PC-3 (cell line): ENCODE results near the gene DCUN1D4. TPM values are rescaled to one million over a fixed set of nuclear protein-coding genes. Genes with fewer than 3 reads are reported as not detected.

Source experiments
- ATAC-seq: fragments of 200-7000 bp; cut with Tn5 transposase; 2 replicates; pipeline ENCODE4 v1.9.1; 2020; ENCODE audit warnings: mild to moderate bottlenecking, moderate library complexity
- BruUV-seq: library from RNA; stranded (reverse); fragments of 400-500 nt; replicated peaks from 2 replicates; lab custom pipeline; 2021; lab: Mats Ljungman, UMichigan
- CTCF ChIA-PET: fragments of 300-600 bp; sonication (Branson Sonifier 250); formaldehyde crosslinking; loops from one replicate; lab custom pipeline; 2022; ENCODE audit warnings: antibody characterized with exemption; lab: Charles Lee
- POLR2A ChIA-PET: fragments of 300-600 bp; sonication (Branson Sonifier 250); formaldehyde crosslinking; loops from one replicate; lab custom pipeline; 2022; ENCODE audit warnings: antibody characterized with exemption; ENCODE audit not compliant: unreplicated experiment; lab: Charles Lee
- DNase-seq: peaks from one replicate; pipeline ENCODE4 v3.0.0-alpha.2; 2015
- H2AFZ ChIP-seq: fragments of 300-600 bp; sonication (generic); 2 replicates; pipeline ENCODE4 v1.6.0; 2016; ENCODE audit warnings: antibody characterized with exemption, low read length
- H3F3A ChIP-seq: fragments of 300-600 bp; sonication (generic); one replicate; pipeline ENCODE4 v1.6.0; 2017; ENCODE audit warnings: antibody characterized with exemption, low read length, control low read depth, mild to moderate bottlenecking; ENCODE audit not compliant: unreplicated experiment
- H3K27ac ChIP-seq: fragments of 300-600 bp; sonication (generic); 2 replicates; pipeline ENCODE4 v1.5.1; 2016; ENCODE audit warnings: mild to moderate bottlenecking, low read length
- H3K27me3 ChIP-seq: fragments of 300-600 bp; sonication (generic); 2 replicates; pipeline ENCODE4 v1.6.1; 2016; ENCODE audit warnings: low read length, mixed read lengths
- H3K36me3 ChIP-seq: fragments of 300-600 bp; sonication (generic); 2 replicates; pipeline ENCODE4 v1.6.1; 2016; ENCODE audit warnings: low read depth, mixed run types, low read length, mixed read lengths
- H3K4me1 ChIP-seq: fragments of 300-600 bp; sonication (generic); 2 replicates; pipeline ENCODE4 v1.5.1; 2016; ENCODE audit warnings: low read length; ENCODE audit not compliant: insufficient read depth
- H3K4me2 ChIP-seq: fragments of 300-600 bp; sonication (generic); 2 replicates; pipeline ENCODE4 v1.6.0; 2016; ENCODE audit warnings: low read length
- H3K4me3 ChIP-seq: fragments of 300-600 bp; sonication (generic); 2 replicates; pipeline ENCODE4 v1.5.1; 2016; ENCODE audit warnings: mild to moderate bottlenecking, low read length, mixed read lengths
- H3K79me2 ChIP-seq: fragments of 300-600 bp; sonication (generic); 2 replicates; pipeline ENCODE4 v1.6.1; 2017; ENCODE audit warnings: low read length, mixed read lengths
- H3K9ac ChIP-seq: fragments of 300-600 bp; sonication (generic); 2 replicates; pipeline ENCODE4 v1.6.0; 2016; ENCODE audit warnings: mild to moderate bottlenecking, low read length
- H3K9me2 ChIP-seq: fragments of 300-600 bp; sonication (generic); replicated peaks from 2 replicates; pipeline ENCODE4 v1.6.1; 2016; ENCODE audit warnings: mixed run types, low read length, mixed read lengths
- H3K9me3 ChIP-seq: fragments of 300-600 bp; sonication (generic); 2 replicates; pipeline ENCODE4 v1.6.1; 2016; ENCODE audit warnings: low read length, mixed read lengths
- H4K20me1 ChIP-seq: fragments of 300-600 bp; sonication (generic); 2 replicates; pipeline ENCODE4 v1.6.1; 2016; ENCODE audit warnings: low read length, mixed read lengths
- CTCF ChIP-seq: fragments of 300-600 bp; sonication (generic); conservative IDR thresholded peaks from 2 replicates; pipeline ENCODE4 v1.5.1; 2017; ENCODE audit warnings: antibody characterized with exemption, low read depth, mild to moderate bottlenecking, low read length
- EZH2 ChIP-seq: fragments of 300-600 bp; sonication (generic); IDR thresholded peaks from one replicate; pipeline ENCODE4 v1.6.1; 2017; ENCODE audit warnings: antibody characterized with exemption, mild to moderate bottlenecking, low read length; ENCODE audit not compliant: unreplicated experiment
- EZH2phosphoT487 ChIP-seq: fragments of 300-600 bp; sonication (generic); IDR thresholded peaks from 2 replicates; pipeline ENCODE4 v1.6.1; 2018; ENCODE audit warnings: mild to moderate bottlenecking, antibody characterized with exemption, low read length, borderline replicate concordance
- intact Hi-C: fragments of 100-400 bp; cut with micrococcal nuclease; formaldehyde crosslinking; loops from 2 replicates; pipeline ENCODE4 v1.9.0; 2023
- total RNA-seq: library from RNA; depleted of rRNA; stranded (reverse); fragments of >200 nt; gene quantifications from 2 replicates; pipeline ENCODE4 v1.2.3, GENCODE V29; 2014

DCUN1D4 gene
- total RNA-seq, 1 experiment from 2014 or later, result 44.8 TPM

DNA sequence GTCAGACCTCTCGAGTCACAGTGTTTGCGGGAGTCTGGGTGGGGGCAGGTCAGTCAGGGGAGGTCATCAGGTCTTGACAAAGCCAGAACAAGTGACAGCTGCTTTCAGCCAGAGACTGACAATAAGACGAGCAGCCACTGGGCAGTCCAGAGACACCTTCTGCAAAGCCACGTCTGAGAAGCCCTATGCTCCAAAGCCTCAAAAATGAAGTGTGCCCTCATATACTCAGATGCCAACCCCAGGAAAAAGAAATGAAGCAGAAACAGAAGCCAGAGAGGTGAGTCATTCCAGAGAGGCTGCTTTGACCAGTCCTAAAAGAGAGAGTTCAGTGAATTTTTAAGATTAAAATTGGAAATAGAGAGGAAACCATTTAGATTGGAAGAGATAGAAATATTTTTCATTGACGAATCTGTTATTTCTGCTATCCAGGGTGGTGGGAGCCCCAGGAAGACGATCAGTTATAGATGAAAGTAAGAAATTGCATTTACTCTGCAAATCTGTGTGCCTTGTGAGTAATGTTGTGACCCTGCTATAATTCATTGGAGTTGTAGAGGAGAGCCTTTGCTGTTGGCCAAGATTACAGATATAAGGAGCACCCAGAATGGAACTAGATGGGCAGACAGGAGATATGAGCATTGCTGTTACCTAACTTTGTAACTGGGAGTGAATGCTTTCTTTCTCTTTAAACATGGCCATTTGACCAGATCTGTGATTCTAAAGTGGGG is 99.3 kb downstream of the DCUN1D4 start:
- Histone ChIP-seq H3K36me3 (no peaks in the 10 kb centered on the region), H3K27ac (peak overlapping the region; percentile 48), H3F3A (peaks cover 3% of the 10 kb centered on the region), H3K9ac (no peak overlapping the region), H3K79me2 (no peaks in the 10 kb centered on the region), H3K4me1 (peaks cover 27% of the 10 kb centered on the region), H2AFZ (peak overlapping the region; percentile 36; the same call in 1 of the 2 replicates), H4K20me1 (no peaks in the 10 kb centered on the region), H3K4me2 (peak overlapping the region; percentile 74), H3K27me3 (no peaks in the 10 kb centered on the region), H3K9me2 (no peaks in the 10 kb centered on the region), H3K4me3 (peak overlapping the region; percentile 50), H3K9me3 (no peaks in the 10 kb centered on the region)
- intact Hi-C loops, result loop anchor here (2.0 kb wide), 2 partner anchors 47 to 59 kb away; no protein-coding TSS in a partner anchor
- TF ChIP-seq CTCF (no peak), EZH2 (no peak), EZH2phosphoT487 (no peak)
- ChIA-PET POLR2A (no interaction called here), CTCF (no interaction called here)
- DNase-seq (peak; percentile 75), ATAC-seq (peak; percentile 83)
- no TSS peak for BruUV-seq

DNA sequence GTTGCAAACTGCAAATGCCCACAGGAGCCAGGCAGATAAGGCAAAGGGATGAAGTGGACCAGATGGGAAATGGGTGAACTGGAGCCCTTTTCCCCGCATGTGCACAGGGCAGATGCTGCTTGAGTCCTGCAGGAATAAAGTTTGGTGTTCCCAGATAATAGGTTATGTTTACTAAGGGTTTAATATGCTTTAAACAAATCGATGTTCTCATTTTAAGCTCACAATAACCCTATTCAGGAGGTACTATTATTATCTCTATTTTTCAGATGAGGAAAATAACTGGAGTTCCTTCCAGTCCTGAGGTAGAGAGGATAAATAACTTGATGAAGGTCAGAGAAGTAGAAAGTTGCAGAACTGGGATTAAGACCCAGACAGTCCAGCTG is 99.9 kb downstream of the DCUN1D4 start:
- Histone ChIP-seq H3K9me3 (no peaks in the 10 kb centered on the region), H3K27me3 (no peaks in the 10 kb centered on the region), H3K4me2 (peak overlapping the region; percentile 74), H3K27ac (peak overlapping the region; percentile 48), H3K4me3 (peak overlapping the region; percentile 50), H3F3A (peaks cover 3% of the 10 kb centered on the region), H3K9me2 (no peaks in the 10 kb centered on the region), H4K20me1 (no peaks in the 10 kb centered on the region), H3K36me3 (no peaks in the 10 kb centered on the region), H3K79me2 (no peaks in the 10 kb centered on the region), H3K4me1 (peaks cover 27% of the 10 kb centered on the region), H3K9ac (no peak overlapping the region), H2AFZ (no peak overlapping the region)
- CTCF ChIA-PET, result no interaction called here
- intact Hi-C loops, result loop anchor here (2.0 kb wide), 2 partner anchors 48 to 58 kb away; no protein-coding TSS in a partner anchor
- POLR2A ChIA-PET, result interaction anchor here (0.8 kb wide), 1 partner anchor 21 kb away, joined by 6 read pairs; no protein-coding TSS in a partner anchor
- BruUV-seq, result no TSS peak
- ATAC-seq, result peak; percentile 59
- TF ChIP-seq CTCF, result no peak
- TF ChIP-seq EZH2, result no peak
- no peak for TF ChIP-seq EZH2phosphoT487
- peak; percentile 47 for DNase-seq

DNA sequence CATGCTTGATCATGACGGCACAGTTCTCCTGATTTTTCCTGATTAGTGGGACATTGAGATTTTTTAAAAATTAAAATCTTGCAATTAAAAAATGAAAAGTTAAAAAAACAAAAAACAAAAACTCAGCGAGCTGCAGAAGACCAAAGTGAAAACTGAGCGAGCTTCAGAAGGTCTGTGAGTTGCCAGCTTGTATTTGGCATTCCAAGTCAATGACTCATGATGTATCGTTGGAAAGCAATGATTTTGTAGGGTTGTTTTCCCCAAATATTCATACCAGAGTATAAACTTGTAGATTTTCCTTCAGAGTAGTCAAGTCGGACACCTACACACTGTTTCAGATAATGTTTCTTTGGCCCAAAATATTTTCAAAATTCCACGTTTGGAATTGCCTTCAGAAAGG is 100.3 kb downstream of the DCUN1D4 start:
- Histone ChIP-seq H4K20me1 (no peaks in the 10 kb centered on the region), H3K9me2 (no peaks in the 10 kb centered on the region), H3K27ac (peak overlapping the region; percentile 48), H3K36me3 (no peaks in the 10 kb centered on the region), H3K4me3 (peak overlapping the region; percentile 50), H3K4me1 (peaks cover 27% of the 10 kb centered on the region), H3K9ac (no peak overlapping the region), H3K79me2 (no peaks in the 10 kb centered on the region), H3K4me2 (peak overlapping the region; percentile 74), H3K9me3 (no peaks in the 10 kb centered on the region), H3K27me3 (no peaks in the 10 kb centered on the region), H3F3A (peaks cover 3% of the 10 kb centered on the region), H2AFZ (no peak overlapping the region)
- CTCF ChIA-PET, result no interaction called here
- DNase-seq, result peak; percentile 88
- ATAC-seq, result peak; percentile 69
- intact Hi-C loops, result loop anchor here (2.0 kb wide), 2 partner anchors 48 to 58 kb away; no protein-coding TSS in a partner anchor
- no peak for TF ChIP-seq EZH2phosphoT487
- TF ChIP-seq CTCF, result no peak
- no peak for TF ChIP-seq EZH2
- POLR2A ChIA-PET, result interaction anchor here (0.8 kb wide), 1 partner anchor 21 kb away, joined by 6 read pairs; no protein-coding TSS in a partner anchor
- no TSS peak for BruUV-seq
